SK-N-MC (cell line): Measurements from ENCODE around the gene NDUFS3.
"Not testable (repeated sequence)": the region's sequence is repeated elsewhere in the genome, so short reads cannot be mapped to it uniquely, and the experiment has no call there.

ENCODE experiments used
- DNase-seq: peaks from one replicate; pipeline ENCODE4 v3.0.0-alpha.2; 2011; ENCODE audit warnings: low read depth, low spot score
- H3K27ac ChIP-seq: fragments of 200-600 bp; sonication (generic); 2 replicates; pipeline ENCODE4 v1.5.1; 2016; ENCODE audit warnings: mixed run types
- H3K36me3 ChIP-seq: fragments of 200-600 bp; sonication (generic); 2 replicates; pipeline ENCODE4 v1.6.1; 2017; ENCODE audit warnings: antibody characterized with exemption, low read length, mixed read lengths; ENCODE audit not compliant: insufficient read depth
- H3K4me3 ChIP-seq: fragments of 200-600 bp; sonication (generic); 2 replicates; pipeline ENCODE4 v1.5.1; 2016
- H3K9ac ChIP-seq: fragments of 200-600 bp; sonication (generic); 2 replicates; pipeline ENCODE4 v1.8.0; 2017; ENCODE audit warnings: mixed run types, mixed read lengths; ENCODE audit not compliant: insufficient read length
- H3K9me3 ChIP-seq: fragments of 200-600 bp; sonication (generic); 2 replicates; pipeline ENCODE4 v1.6.1; 2017; ENCODE audit warnings: low read depth, mild to moderate bottlenecking, antibody characterized with exemption, low read length, moderate library complexity, mixed read lengths
- EZH2 ChIP-seq: fragments of 200-600 bp; sonication (generic); IDR thresholded peaks from one replicate; pipeline ENCODE4 v1.6.1; 2017; ENCODE audit warnings: antibody characterized with exemption
- FOXP2 ChIP-seq: optimal IDR thresholded peaks from 2 replicates; pipeline ENCODE3; 2011; ENCODE audit warnings: mild to moderate bottlenecking, moderate library complexity; ENCODE audit not compliant: insufficient read depth; ENCODE audit errors: extremely low read length, control extremely low read depth
- POLR2AphosphoS5 ChIP-seq: IDR thresholded peaks from 2 replicates; pipeline ENCODE4 v1.6.1; 2012; ENCODE audit warnings: mild to moderate bottlenecking, low read depth, low read length, borderline replicate concordance

Gene NDUFS3

DNA sequence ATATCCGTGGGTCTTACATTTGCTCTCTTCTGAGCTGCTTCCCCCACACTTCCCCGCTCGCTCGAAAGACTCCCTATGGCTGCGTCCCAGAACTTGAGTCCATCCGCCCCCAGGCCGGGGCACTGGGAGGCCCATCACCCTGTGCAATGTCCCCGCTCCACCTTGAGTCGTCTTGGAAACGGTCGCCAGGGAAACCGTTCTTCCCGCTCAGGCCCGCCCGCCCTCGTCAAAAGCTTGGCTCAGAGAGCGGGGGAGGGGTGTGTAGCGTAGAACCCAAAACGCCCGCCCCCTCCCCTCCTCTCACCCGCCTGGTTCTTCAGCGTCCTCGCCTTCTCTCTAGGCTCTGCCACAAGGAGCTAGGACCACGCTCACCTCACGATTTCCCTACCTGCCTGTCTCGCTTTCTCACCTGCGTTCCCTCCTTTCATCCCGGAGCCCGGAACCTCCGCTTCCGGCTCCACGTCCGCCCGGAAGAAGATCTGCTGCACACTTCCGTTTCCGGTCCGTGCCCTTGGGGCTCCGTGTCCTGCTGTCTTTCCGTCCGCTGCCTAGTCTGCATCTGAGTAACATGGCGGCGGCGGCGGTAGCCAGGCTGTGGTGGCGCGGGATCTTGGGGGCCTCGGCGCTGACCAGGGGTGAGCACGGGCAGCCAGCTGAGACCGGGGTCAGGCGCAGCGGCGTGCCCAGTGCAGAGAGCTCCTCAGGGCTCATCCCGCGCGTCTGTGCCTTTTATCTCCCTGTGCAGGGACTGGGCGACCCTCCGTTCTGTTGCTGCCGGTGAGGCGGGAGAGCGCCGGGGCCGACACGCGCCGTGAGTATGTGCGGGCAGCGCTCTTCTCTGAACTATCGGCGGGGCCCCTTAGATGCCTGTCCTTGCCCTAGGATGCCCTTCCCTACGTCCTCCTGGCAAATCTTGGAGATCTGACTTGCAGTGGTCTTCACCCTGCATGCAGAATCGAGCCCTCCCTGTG lies at the start of gene NDUFS3, which contains the start of gene KBTBD4:
Gene NDUFS3 (plus strand): TSS at position 551 of the 971 bp plus-strand sequence. CDS start 18 bp downstream, at position 569.
Gene KBTBD4 (minus strand): TSS at position 447 of the 971 bp plus-strand sequence. CDS start 19 bp downstream, at position 428.
- Histone ChIP-seq H3K9ac (peak within 1 kb of the TSS; percentile 96), H3K9me3 (no peaks in the 10 kb centered on the region), H3K27ac (peak within 1 kb of the TSS; percentile 77; the same call in 1 of the 2 replicates), H3K4me3 (peak within 1 kb of the TSS; percentile 96), H3K36me3 (peaks cover 58% of the 10 kb centered on the region)
- TF ChIP-seq FOXP2 (no peak), POLR2AphosphoS5 (peak; percentile 96)
- DNase-seq, result peak; percentile 70

DNA sequence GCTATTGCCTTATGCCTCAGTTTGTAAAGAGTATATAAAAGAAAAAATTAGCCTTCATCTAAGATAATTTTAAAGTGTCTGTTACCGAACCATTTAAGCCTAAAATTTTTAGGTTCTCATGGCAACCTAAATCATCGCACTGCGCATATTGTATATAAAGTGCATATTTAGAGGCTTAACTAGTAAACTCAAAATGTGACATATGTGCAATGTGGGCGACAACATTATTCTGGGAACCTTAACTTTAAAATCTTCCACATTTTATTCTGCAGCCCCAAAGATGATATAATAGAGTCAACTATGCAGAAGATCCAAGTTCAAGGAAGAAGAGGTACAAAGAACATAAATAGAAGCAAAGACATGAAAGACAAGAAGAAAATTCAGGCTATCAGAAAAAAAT lies 48.9 kb upstream of the NDUFS3 start:
- Histone ChIP-seq H3K36me3 (no peaks in the 10 kb centered on the region), H3K9ac (no peak overlapping the region), H3K9me3 (no peaks in the 10 kb centered on the region), H3K27ac (no peak overlapping the region), H3K4me3 (no peak overlapping the region)
- TF ChIP-seq POLR2AphosphoS5 (no peak), EZH2 (no peak), FOXP2 (no peak)
- DNase-seq, result no peak

DNA sequence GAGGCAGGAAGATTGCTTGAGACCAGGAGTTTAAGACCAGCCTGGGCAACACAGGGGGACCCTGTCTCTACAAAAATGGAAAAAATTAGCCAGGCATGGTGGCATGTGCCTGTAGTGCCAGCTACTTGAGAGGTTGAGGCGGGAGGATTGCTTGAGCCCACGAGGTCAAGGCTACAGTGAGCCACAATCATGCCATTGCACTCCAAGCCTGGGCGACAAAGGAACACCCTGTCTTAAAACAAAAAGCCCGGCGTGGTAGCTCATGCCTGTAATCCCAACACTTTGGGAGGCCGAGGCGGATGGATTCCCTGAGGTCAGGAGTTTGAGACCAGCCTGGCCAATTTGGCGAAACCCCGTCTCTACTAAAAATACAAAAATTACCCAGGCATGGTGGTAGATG lies 48.2 kb upstream of the NDUFS3 start:
- not testable (repeated sequence) for H3K36me3 ChIP-seq, H3K27ac ChIP-seq, H3K9me3 ChIP-seq, DNase-seq, H3K4me3 ChIP-seq, H3K9ac ChIP-seq

DNA sequence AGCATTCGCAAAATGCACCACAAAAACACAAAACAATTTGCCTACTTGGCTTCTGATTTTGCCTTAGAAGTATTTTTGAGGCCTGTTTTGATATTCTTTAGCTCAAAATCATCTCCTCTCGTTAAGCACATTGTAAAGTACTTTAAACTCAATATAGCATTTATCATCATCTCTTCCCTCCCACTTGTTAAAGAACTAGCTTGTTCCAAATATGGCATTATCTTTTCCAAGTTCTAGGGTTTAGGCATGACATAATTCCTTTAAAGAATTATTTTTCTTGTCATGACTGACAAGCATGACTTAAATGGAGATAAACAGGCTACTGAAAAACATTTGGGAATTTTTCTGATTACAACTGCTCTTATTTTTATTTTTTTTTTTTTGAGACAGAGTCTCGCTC lies 47.2 kb upstream of the NDUFS3 start:
- Histone ChIP-seq H3K36me3 (peaks cover 4% of the 10 kb centered on the region; the same call in 1 of the 2 replicates), H3K27ac (no peak overlapping the region), H3K9ac (no peak overlapping the region), H3K4me3 (no peak overlapping the region), H3K9me3 (no peaks in the 10 kb centered on the region)
- no peak for DNase-seq
- no peak for TF ChIP-seq EZH2
- TF ChIP-seq POLR2AphosphoS5, result no peak
- no peak for TF ChIP-seq FOXP2

DNA sequence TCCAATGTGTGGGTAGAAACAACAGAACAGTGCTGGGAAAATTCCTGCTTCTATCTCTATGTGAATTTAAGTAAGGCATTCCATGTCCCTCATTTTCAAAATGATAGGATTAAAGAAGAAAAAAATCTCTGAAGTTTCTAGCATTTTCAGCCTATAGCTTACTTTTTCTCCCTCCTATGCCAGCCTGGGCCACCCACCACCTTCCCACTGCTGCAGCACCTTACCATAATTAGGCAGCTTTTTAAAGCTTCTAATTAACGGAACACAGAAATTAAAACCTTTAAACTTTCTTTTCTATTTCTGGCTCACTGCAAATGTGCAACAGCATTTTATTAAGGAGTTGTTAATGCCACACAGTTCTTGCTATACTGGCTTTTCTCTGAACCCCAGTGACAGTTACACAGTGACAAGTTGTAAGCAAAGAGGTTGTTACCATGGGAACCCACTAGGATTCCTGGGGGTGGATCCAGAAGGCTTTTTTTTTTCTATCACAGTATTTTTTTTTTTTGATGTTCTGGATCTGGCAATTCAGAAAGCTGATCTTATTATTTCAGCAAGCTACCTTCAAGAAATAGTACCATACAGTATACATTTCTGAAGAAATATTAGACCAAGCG lies 46.2 kb upstream of the NDUFS3 start:
- TF ChIP-seq POLR2AphosphoS5 (no peak), EZH2 (no peak), FOXP2 (no peak)
- no peak for DNase-seq
- H3K4me3 ChIP-seq, result no peak overlapping the region
- H3K27ac ChIP-seq, result no peak overlapping the region
- H3K9me3 ChIP-seq, result no peaks in the 10 kb centered on the region
- peaks cover 4% of the 10 kb centered on the region; the same call in 1 of the 2 replicates for H3K36me3 ChIP-seq
- H3K9ac ChIP-seq, result no peak overlapping the region

DNA sequence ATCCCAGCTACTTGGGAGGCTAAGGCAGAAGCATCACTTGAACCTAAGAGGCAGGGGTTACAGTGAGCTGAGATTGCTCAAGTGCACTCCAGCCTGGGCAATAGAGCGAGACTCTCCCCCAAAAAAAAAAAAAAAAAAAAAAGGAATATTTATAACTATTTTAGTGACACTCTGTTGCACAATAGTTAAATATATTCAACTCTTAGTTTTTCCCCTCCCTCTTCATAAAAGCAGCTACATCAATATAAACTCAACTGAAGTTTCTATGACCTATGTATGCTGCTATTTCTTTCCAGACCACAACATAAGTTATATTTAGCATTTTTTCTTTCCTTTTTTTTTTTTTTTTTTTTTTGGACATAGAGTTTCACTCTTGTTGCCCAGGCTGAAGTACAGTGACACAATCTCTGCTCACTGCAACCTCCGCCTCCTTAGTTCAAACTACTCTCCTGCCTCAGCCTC lies 45.2 kb upstream of the NDUFS3 start:
- no peak for TF ChIP-seq EZH2
- TF ChIP-seq FOXP2, result no peak
- TF ChIP-seq POLR2AphosphoS5, result no peak
- Histone ChIP-seq H3K36me3 (peaks cover 4% of the 10 kb centered on the region; the same call in 1 of the 2 replicates), H3K27ac (no peak overlapping the region), H3K9me3 (no peaks in the 10 kb centered on the region), H3K4me3 (no peak overlapping the region), H3K9ac (no peak overlapping the region)
- no peak for DNase-seq

DNA sequence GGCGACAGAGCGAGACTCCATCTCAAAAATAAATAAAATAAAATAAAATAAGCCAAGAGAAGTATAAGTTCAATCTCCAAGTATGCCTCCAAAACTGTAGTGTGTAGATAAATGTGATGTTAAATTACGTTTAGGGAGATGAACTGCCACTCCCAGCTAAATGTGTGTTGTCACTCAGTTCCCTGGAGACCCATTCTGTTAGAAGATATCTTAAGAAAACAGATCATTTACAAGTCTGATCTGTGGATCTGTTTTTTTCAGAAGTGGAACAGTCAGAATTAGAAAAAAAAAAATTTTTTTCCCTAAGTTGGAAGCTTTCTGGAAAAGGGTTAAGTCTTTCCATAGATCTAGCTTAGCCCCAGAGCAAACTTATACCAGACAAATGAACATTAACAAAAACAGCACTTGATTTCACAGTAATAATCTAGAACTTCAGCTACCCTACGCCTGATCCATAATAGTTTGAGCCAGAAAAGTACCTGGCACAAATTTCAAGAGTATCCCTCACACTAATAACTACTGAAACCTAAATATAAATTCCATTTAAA lies 44.1 kb upstream of the NDUFS3 start:
- no peak overlapping the region for H3K4me3 ChIP-seq
- H3K36me3 ChIP-seq, result peaks cover 4% of the 10 kb centered on the region; the same call in 1 of the 2 replicates
- peak overlapping the region; percentile 7; the same call in 1 of the 2 replicates for H3K27ac ChIP-seq
- no peaks in the 10 kb centered on the region for H3K9me3 ChIP-seq
- no peak for DNase-seq
- no peak for TF ChIP-seq POLR2AphosphoS5
- TF ChIP-seq FOXP2, result no peak
- no peak for TF ChIP-seq EZH2
- no peak overlapping the region for H3K9ac ChIP-seq

DNA sequence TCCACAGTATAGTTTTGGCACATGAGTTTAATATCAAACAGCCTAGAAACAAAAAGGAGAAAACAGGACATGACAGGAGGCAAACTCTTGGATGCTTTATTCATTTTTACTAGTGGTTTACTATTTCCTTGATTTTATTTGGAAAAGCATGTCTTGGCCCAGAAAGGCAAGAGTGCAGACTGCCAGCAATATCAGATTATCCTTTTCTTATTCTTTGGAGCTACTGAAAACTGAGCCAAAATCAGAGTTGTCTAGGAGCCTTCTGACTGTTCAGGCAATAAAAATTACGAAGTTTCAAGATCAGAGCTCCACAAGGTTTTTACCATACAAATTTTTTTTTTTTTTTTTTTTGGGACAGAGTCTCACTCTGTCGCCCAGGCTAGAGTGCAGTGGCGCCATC lies 42.0 kb upstream of the NDUFS3 start:
- Histone ChIP-seq H3K36me3 (peaks cover 4% of the 10 kb centered on the region; the same call in 1 of the 2 replicates), H3K9me3 (no peaks in the 10 kb centered on the region), H3K4me3 (no peak overlapping the region), H3K9ac (no peak overlapping the region), H3K27ac (0 out of 2 replicates have a peak overlapping the region, but pooled peaks have one; percentile 7)
- TF ChIP-seq FOXP2 (no peak), EZH2 (no peak), POLR2AphosphoS5 (no peak)
- DNase-seq, result no peak
